ENCODE data around the gene GAPDHS.

GAPDHS gene

DNA sequence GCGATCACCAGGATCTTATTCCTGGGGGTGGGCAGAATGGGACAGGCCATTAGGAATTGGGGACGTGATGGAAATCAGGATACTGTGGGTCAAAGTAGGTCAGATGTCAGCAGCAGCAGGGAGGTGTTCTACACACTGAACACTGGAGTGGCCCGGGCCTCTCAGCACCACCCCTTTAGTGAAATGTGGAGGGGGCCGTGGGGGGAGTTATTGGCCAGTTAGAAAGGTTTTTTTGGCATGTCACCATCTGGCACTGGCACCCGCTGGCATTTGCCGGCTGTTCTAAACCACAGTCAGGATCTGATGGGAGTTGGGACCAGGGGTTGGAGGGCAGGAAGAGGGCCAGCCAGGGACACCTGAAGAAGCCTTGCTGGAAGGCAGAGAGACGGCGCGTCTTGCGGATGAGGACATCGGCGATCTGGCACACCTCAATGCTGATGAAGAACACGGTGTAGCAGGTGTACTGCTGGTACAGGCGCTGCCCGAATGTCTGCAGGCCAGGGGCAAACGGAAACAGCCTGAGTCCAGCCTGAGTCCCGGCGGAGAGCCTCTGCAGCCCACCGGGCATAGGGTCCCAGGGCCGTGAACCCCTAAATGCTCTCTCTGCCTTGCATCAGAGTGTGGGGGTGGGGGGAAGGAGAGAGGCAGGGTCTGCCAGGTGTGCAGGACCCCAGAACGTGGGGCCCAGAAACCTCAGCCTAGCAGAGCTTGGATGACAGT, 18.0 kb downstream of the GAPDHS start:
- TF ChIP-seq, protein P1, sequence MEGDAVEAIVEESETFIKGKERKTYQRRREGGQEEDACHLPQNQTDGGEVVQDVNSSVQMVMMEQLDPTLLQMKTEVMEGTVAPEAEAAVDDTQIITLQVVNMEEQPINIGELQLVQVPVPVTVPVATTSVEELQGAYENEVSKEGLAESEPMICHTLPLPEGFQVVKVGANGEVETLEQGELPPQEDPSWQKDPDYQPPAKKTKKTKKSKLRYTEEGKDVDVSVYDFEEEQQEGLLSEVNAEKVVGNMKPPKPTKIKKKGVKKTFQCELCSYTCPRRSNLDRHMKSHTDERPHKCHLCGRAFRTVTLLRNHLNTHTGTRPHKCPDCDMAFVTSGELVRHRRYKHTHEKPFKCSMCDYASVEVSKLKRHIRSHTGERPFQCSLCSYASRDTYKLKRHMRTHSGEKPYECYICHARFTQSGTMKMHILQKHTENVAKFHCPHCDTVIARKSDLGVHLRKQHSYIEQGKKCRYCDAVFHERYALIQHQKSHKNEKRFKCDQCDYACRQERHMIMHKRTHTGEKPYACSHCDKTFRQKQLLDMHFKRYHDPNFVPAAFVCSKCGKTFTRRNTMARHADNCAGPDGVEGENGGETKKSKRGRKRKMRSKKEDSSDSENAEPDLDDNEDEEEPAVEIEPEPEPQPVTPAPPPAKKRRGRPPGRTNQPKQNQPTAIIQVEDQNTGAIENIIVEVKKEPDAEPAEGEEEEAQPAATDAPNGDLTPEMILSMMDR (IDR thresholded peaks at IDR 0.05; ENCODE audit: control insufficient read depth, extremely low read depth, insufficient read depth): no peak
- H3K4me3 ChIP-seq (ENCODE audit: low read depth, low read length): no peak overlapping the region
- no peak for DNase-seq (ENCODE audit: low read depth)

- TF ChIP-seq, protein P1 (IDR thresholded peaks at IDR 0.05; ENCODE audit: control insufficient read depth, extremely low read depth, insufficient read depth): no peak
- DNase-seq (ENCODE audit: low read depth): no peak
- H3K4me3 ChIP-seq (ENCODE audit: low read depth, low read length): no peak overlapping the region
Observed at GRCh38 chr19:35552534-35553384, 19.5 kb downstream of the GAPDHS start.

- DNase-seq (ENCODE audit: low read depth): no peak
- TF ChIP-seq, protein P1 (IDR thresholded peaks at IDR 0.05; ENCODE audit: control insufficient read depth, extremely low read depth, insufficient read depth): no peak
- no peak overlapping the region for H3K4me3 ChIP-seq (ENCODE audit: low read depth, low read length)
Observed at GRCh38 chr19:35553385-35554000, 20.2 kb downstream of the GAPDHS start.

DNA sequence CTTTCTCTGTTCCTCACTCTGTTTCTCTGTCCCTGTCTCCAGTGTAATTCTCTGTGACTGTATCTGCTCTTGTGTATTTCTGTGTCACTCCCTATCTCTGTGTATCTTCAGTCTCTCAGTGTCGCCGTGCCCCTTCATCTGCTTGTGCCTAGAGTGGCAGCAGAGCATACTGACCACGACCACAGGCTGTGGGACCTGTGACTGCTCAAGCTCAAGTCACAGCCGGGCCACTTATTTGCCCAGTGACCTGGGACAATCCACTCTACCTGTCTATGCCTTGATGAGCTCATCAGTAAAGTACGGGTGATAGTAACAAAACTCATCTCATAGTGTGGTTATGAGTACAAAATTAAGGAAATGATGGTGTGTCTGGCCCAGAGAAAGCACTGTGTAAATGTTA, 20.8 kb downstream of the GAPDHS start:
- no peak for DNase-seq (ENCODE audit: low read depth)
- TF ChIP-seq, protein P1 (IDR thresholded peaks at IDR 0.05; ENCODE audit: control insufficient read depth, extremely low read depth, insufficient read depth): no peak
- H3K4me3 ChIP-seq (ENCODE audit: low read depth, low read length): no peak overlapping the region

DNA sequence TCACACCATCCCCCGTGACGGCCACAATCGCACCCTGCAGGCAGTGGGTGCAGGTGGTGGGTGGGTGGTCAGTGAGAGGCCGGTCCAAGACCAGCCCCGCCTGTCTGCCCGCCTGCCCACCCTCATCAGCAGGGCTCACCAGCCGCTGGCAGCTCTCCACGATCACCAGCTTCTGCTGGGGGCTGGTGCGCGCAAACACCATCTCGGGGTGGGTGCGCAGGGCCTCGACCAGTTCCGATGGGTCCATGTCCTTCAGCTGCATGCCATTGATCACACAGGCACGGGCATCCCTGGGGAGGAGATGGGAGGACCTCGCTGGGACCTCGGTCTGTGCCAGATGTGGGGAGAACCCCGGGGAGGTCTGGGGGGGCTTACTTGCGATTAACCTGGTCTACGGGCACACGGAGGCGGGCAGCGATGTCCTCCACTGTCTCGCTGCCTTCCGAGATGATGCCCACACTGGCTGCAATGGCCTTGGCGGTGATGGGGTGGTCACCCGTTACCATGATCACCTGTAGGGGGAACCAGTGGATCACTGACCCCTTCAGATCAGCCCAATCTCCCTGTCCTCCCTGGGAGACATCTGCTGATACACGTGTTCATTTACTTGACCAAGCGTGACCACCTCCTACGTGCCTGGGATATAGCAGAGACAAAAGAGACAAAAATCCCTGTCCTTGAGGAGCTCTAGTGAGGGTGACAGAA, 22.2 kb downstream of the GAPDHS start:
- no peak overlapping the region for H3K4me3 ChIP-seq (ENCODE audit: low read depth, low read length)
- TF ChIP-seq, protein P1 (IDR thresholded peaks at IDR 0.05; ENCODE audit: control insufficient read depth, extremely low read depth, insufficient read depth): peak; percentile 21; the same call in 1 of the 2 replicates
- no peak for DNase-seq (ENCODE audit: low read depth)

- H3K4me3 ChIP-seq (ENCODE audit: low read depth, low read length): no peak overlapping the region
- TF ChIP-seq, protein P1 (IDR thresholded peaks at IDR 0.05; ENCODE audit: control insufficient read depth, extremely low read depth, insufficient read depth): no peak
- no peak for DNase-seq (ENCODE audit: low read depth)
Observed at GRCh38 chr19:35556025-35556590, 22.9 kb downstream of the GAPDHS start.

All from LNCaP clone FGC (cell line).